IMR-90 (cell line): ENCODE data around the gene PSMD6. TPM values are rescaled to one million over a fixed set of nuclear protein-coding genes. Genes with fewer than 3 reads are reported as not detected.
A peak's percentile ranks its signal among the peaks of the same experiment; 100 is the strongest.

Experiments
- ATAC-seq: fragments of 200-7000 bp; cut with Tn5 transposase; 2 replicates; pipeline ENCODE4 v1.9.1; 2020; ENCODE audit warnings: low read depth, mild to moderate bottlenecking, moderate library complexity
- BruUV-seq: library from RNA; stranded (reverse); fragments of 400-500 nt; replicated peaks from 2 replicates; lab custom pipeline; 2021; lab: Mats Ljungman, UMichigan
- CTCF ChIA-PET: fragments of 300-600 bp; formaldehyde crosslinking; extraction: SDS; loops from one replicate; lab custom pipeline; 2021; ENCODE audit warnings: antibody characterized with exemption; lab: Yijun Ruan, JAX
- POLR2A ChIA-PET: fragments of 300-600 bp; sonication (Branson Sonifier 250); formaldehyde crosslinking; loops from one replicate; lab custom pipeline; 2022; ENCODE audit warnings: antibody characterized with exemption; ENCODE audit not compliant: unreplicated experiment; lab: Charles Lee
- DNase-seq: peaks from one replicate; pipeline ENCODE4 v3.0.0; 2013
- H2AFZ ChIP-seq: replicated peaks from 2 replicates; pipeline ENCODE3; 2013; ENCODE audit warnings: low read length, mild to moderate bottlenecking; ENCODE audit not compliant: poor library complexity
- H2AK5ac ChIP-seq: 2 replicates; pipeline ENCODE4 v1.6.1; 2013; ENCODE audit warnings: low read depth, low read length, inconsistent platforms
- H2AK9ac ChIP-seq: replicated peaks from 2 replicates; pipeline ENCODE3; 2013; ENCODE audit warnings: mild to moderate bottlenecking, low read depth, low read length, moderate library complexity; ENCODE audit not compliant: poor library complexity
- H2BK120ac ChIP-seq: 2 replicates; pipeline ENCODE4 v1.6.1; 2013; ENCODE audit warnings: low read depth, low read length, inconsistent platforms
- H2BK15ac ChIP-seq: 3 replicates; pipeline ENCODE4 v1.6.1; 2013; ENCODE audit warnings: low read depth, low read length, inconsistent platforms
- H2BK20ac ChIP-seq: 2 replicates; pipeline ENCODE4 v1.6.1; 2013; ENCODE audit warnings: low read depth, mild to moderate bottlenecking, inconsistent platforms, low read length, moderate library complexity
- H2BK5ac ChIP-seq: 2 replicates; pipeline ENCODE4 v1.6.1; 2013; ENCODE audit warnings: mild to moderate bottlenecking, low read depth, low read length, inconsistent platforms; ENCODE audit not compliant: poor library complexity, severe bottlenecking
- H3K14ac ChIP-seq: replicated peaks from 2 replicates; pipeline ENCODE4 v1.6.1; 2013; ENCODE audit warnings: low read depth, low read length, inconsistent platforms
- H3K18ac ChIP-seq: 2 replicates; pipeline ENCODE4 v1.6.1; 2013; ENCODE audit warnings: low read depth, low read length, control low read depth
- H3K23ac ChIP-seq: 2 replicates; pipeline ENCODE4 v1.6.1; 2013; ENCODE audit warnings: low read depth, low read length, inconsistent platforms
- H3K27ac ChIP-seq: 2 replicates; pipeline ENCODE4 v1.5.1; 2013; ENCODE audit warnings: mild to moderate bottlenecking, control low read depth, low read length; ENCODE audit not compliant: insufficient read depth
- H3K27me3 ChIP-seq: 2 replicates; pipeline ENCODE4 v1.6.1; 2013; ENCODE audit warnings: low read length; ENCODE audit not compliant: control insufficient read depth, insufficient read depth
- H3K36me3 ChIP-seq: 2 replicates; pipeline ENCODE4 v1.6.1; 2013; ENCODE audit warnings: low read length, mixed read lengths; ENCODE audit not compliant: control insufficient read depth, insufficient read depth
- H3K4ac ChIP-seq: 2 replicates; pipeline ENCODE4 v1.6.1; 2013; ENCODE audit warnings: low read depth, low read length, inconsistent platforms
- H3K4me1 ChIP-seq: 2 replicates; pipeline ENCODE4 v1.6.1; 2013; ENCODE audit warnings: low read length, mixed read lengths; ENCODE audit not compliant: control insufficient read depth, insufficient read depth
- H3K4me2 ChIP-seq: 2 replicates; pipeline ENCODE4 v1.6.1; 2013; ENCODE audit warnings: low read depth, mild to moderate bottlenecking, control low read depth, low read length, moderate library complexity
- H3K4me3 ChIP-seq: 2 replicates; pipeline ENCODE4 v1.5.1; 2013; ENCODE audit warnings: low read depth, mild to moderate bottlenecking, control low read depth, low read length, moderate library complexity; ENCODE audit not compliant: insufficient read depth
- H3K56ac ChIP-seq: 2 replicates; pipeline ENCODE4 v1.6.1; 2013; ENCODE audit warnings: low read length, inconsistent platforms; ENCODE audit not compliant: insufficient read depth; ENCODE audit errors: extremely low read depth
- H3K79me1 ChIP-seq, 2 experiments: 2 replicates each; pipeline ENCODE4 v1.6.1; 2013; ENCODE audit warnings: low read length in 2 of 2, inconsistent platforms in 1 of 2, low read depth in 1 of 2
- H3K9ac ChIP-seq: 2 replicates; pipeline ENCODE4 v1.6.1; 2013; ENCODE audit warnings: low read depth, low read length, control low read depth
- H3K9me1 ChIP-seq: 2 replicates; pipeline ENCODE4 v1.6.1; 2013; ENCODE audit warnings: low read length, inconsistent platforms; ENCODE audit not compliant: insufficient read depth
- H3K9me3 ChIP-seq: 2 replicates; pipeline ENCODE4 v1.6.1; 2013; ENCODE audit warnings: low read length; ENCODE audit not compliant: control insufficient read depth, insufficient read depth
- H4K20me1 ChIP-seq: 2 replicates; pipeline ENCODE4 v1.6.1; 2013; ENCODE audit warnings: low read length, inconsistent platforms; ENCODE audit not compliant: insufficient read depth
- H4K5ac ChIP-seq: 2 replicates; pipeline ENCODE4 v1.6.1; 2013; ENCODE audit warnings: mild to moderate bottlenecking, low read depth, low read length, control low read depth
- H4K8ac ChIP-seq, 2 experiments: 2 replicates each; pipeline ENCODE4 v1.6.1; 2013; ENCODE audit warnings: low read depth in 2 of 2, low read length in 2 of 2, control low read depth in 1 of 2, inconsistent platforms in 1 of 2
- H4K91ac ChIP-seq: 2 replicates; pipeline ENCODE4 v1.6.1; 2013; ENCODE audit warnings: low read depth, low read length, inconsistent platforms; ENCODE audit not compliant: insufficient read depth
- BHLHE40 ChIP-seq: fragments of 150-350 bp; IDR thresholded peaks from 2 replicates; pipeline ENCODE4 v1.6.1; 2016; ENCODE audit warnings: mild to moderate bottlenecking, low read depth, low read length
- CEBPB ChIP-seq: IDR thresholded peaks from 2 replicates; pipeline ENCODE4 v1.6.1; 2012; ENCODE audit warnings: low read depth, low read length, improper control_type of control experiment
- CTCF ChIP-seq: conservative IDR thresholded peaks from 2 replicates; pipeline ENCODE4 v1.5.1; 2012; ENCODE audit warnings: mild to moderate bottlenecking, low read depth, low read length, improper control_type of control experiment
- FOS ChIP-seq: fragments of 150-350 bp; IDR thresholded peaks from 2 replicates; pipeline ENCODE4 v1.6.1; 2016; ENCODE audit warnings: low read depth, low read length
- MAFK ChIP-seq: IDR thresholded peaks from 2 replicates; pipeline ENCODE4 v1.6.1; 2012; ENCODE audit warnings: low read depth, low read length, improper control_type of control experiment
- MAZ ChIP-seq: IDR thresholded peaks from 2 replicates; pipeline ENCODE4 v1.6.1; 2012; ENCODE audit warnings: low read depth, mild to moderate bottlenecking, low read length, improper control_type of control experiment, moderate library complexity, borderline replicate concordance
- MXI1 ChIP-seq: IDR thresholded peaks from 2 replicates; pipeline ENCODE4 v1.6.1; 2012; ENCODE audit warnings: low read depth, mild to moderate bottlenecking, low read length, moderate library complexity, borderline replicate concordance
- NFE2L2 ChIP-seq: fragments of 150-350 bp; IDR thresholded peaks from 2 replicates; pipeline ENCODE4 v1.6.1; 2016; ENCODE audit warnings: low read depth, mild to moderate bottlenecking, low read length
- POLR2A ChIP-seq: IDR thresholded peaks from 2 replicates; pipeline ENCODE4 v1.6.1; 2012; ENCODE audit warnings: mild to moderate bottlenecking, low read depth, low read length
- RAD21 ChIP-seq: IDR thresholded peaks from 2 replicates; pipeline ENCODE4 v1.6.1; 2012; ENCODE audit warnings: low read length, improper control_type of control experiment
- RCOR1 ChIP-seq: IDR thresholded peaks from 2 replicates; pipeline ENCODE4 v1.6.1; 2012; ENCODE audit warnings: mild to moderate bottlenecking, low read length, improper control_type of control experiment; ENCODE audit not compliant: insufficient replicate concordance
- RFX5 ChIP-seq: IDR thresholded peaks from 2 replicates; pipeline ENCODE4 v1.8.0; 2012; ENCODE audit warnings: low read depth, mild to moderate bottlenecking, low read length, moderate library complexity
- SMC3 ChIP-seq: fragments of 150-350 bp; IDR thresholded peaks from 2 replicates; pipeline ENCODE4 v1.6.1; 2016; ENCODE audit warnings: low read depth, mild to moderate bottlenecking, antibody characterized with exemption, low read length, moderate library complexity
- WGBS, 2 experiments: methylation state at CpG; one replicate each; pipeline versions ENCODE4 v1.1.5 to v1.1.7; 2013; ENCODE audit warnings: missing lambda C conversion rate in 2 of 2; ENCODE audit not compliant: insufficient read length in 1 of 2; ENCODE audit errors: extremely low coverage in 2 of 2; 5-methylcytosine and 5-hydroxymethylcytosine counted together
- dilution Hi-C: fragments of 300-500 bp; cut with HindIII; formaldehyde crosslinking; loops from one replicate; pipeline ENCODE4 v1.14.3; 2018; ENCODE audit warnings: low sequenced_read_pairs; ENCODE audit not compliant: unreplicated experiment
- in situ Hi-C: fragments of 300-500 bp; cut with MboI; formaldehyde crosslinking; loops from 3 replicates; pipeline ENCODE4 v1.14.3; 2019; ENCODE audit warnings: low sequenced_read_pairs, inconsistent platforms, mixed read lengths
- intact Hi-C: fragments of 100-400 bp; cut with micrococcal nuclease; formaldehyde crosslinking; loops from 2 replicates; pipeline ENCODE4 v1.10.0; 2022
- polyA plus RNA-seq, 3 experiments: library from polyadenylated mRNA; depleted of rRNA; stranded (reverse); fragments of >200 nt; gene quantifications; 2 replicates each; pipeline ENCODE4 v1.2.3, GENCODE V29; 2012; ENCODE audit warnings: low replicate concordance in 1 of 3
- total RNA-seq: library from RNA; depleted of rRNA; stranded (reverse); fragments of >200 nt; gene quantifications from 2 replicates; pipeline ENCODE4 v1.2.3, GENCODE V29; 2012
- TF ChIP-seq, protein P1 (sequence below): fragments of 150-350 bp; IDR thresholded peaks from 2 replicates; pipeline ENCODE4 v1.6.1; 2016; ENCODE audit warnings: low read depth, mild to moderate bottlenecking, low read length, moderate library complexity, borderline replicate concordance
- TF ChIP-seq, protein P2 (sequence below): fragments of 150-350 bp; IDR thresholded peaks from 2 replicates; pipeline ENCODE4 v1.6.1; 2017; ENCODE audit warnings: mild to moderate bottlenecking, antibody characterized with exemption, low read length, low read depth

Gene PSMD6
- total and polyA plus RNA-seq, 2 of the 4 experiments (the other 2 are of a cell fraction) = 86.6 to 91.8 TPM

DNA sequence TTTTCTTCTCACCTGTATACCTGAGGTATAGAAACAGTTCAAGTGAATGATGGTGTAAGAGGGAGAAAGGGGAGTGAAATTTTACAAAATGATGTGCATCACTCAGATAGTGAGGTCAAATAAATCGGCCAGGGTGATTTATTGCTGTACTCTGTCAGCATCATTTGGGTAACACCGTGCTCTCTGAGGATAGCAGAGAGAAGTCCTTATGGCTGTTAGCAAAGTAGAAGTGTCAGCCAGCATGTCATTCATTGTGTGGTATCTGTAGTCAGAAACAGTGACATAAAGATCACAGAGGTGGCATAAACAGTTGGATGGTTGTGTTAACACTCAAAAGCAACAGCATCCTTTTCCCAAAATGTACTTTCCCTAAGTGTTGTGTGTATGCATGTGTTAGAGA, 53.4 kb downstream of the PSMD6 start:
- peaks cover 22% of the 10 kb centered on the region for H3K9me1 ChIP-seq
- H4K91ac ChIP-seq = no peak overlapping the region
- H3K36me3 ChIP-seq = peaks cover 7% of the 10 kb centered on the region; the same call in 1 of the 2 replicates
- no peak overlapping the region for H2BK20ac ChIP-seq
- H2BK5ac ChIP-seq = no peak overlapping the region
- H3K79me1 ChIP-seq = peaks cover 41 to 81% of the 10 kb centered on the region in 2 experiments
- dilution Hi-C loops = no loop called here
- H3K27me3 ChIP-seq = no peaks in the 10 kb centered on the region
- H3K18ac ChIP-seq = peak overlapping the region; percentile 40; the same call in 1 of the 2 replicates
- in situ Hi-C loops = no loop called here
- TF ChIP-seq CEBPB (no peak), MAZ (no peak), NFE2L2 (no peak), SMC3 (no peak), RFX5 (no peak), RAD21 (no peak), MXI1 (no peak), MAFK (no peak), BHLHE40 (no peak), POLR2A (no peak), CTCF (no peak), FOS (no peak), RCOR1 (no peak)
- TF ChIP-seq, protein P1, sequence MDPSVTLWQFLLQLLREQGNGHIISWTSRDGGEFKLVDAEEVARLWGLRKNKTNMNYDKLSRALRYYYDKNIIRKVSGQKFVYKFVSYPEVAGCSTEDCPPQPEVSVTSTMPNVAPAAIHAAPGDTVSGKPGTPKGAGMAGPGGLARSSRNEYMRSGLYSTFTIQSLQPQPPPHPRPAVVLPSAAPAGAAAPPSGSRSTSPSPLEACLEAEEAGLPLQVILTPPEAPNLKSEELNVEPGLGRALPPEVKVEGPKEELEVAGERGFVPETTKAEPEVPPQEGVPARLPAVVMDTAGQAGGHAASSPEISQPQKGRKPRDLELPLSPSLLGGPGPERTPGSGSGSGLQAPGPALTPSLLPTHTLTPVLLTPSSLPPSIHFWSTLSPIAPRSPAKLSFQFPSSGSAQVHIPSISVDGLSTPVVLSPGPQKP = no peak
- TF ChIP-seq, protein P2, sequence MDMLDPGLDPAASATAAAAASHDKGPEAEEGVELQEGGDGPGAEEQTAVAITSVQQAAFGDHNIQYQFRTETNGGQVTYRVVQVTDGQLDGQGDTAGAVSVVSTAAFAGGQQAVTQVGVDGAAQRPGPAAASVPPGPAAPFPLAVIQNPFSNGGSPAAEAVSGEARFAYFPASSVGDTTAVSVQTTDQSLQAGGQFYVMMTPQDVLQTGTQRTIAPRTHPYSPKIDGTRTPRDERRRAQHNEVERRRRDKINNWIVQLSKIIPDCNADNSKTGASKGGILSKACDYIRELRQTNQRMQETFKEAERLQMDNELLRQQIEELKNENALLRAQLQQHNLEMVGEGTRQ = no peak
- no peak overlapping the region for H2AFZ ChIP-seq
- no peaks in the 10 kb centered on the region for H3K9me3 ChIP-seq
- no peak overlapping the region for H3K27ac ChIP-seq
- no peak overlapping the region for H3K56ac ChIP-seq
- WGBS, 2 experiments = no CpG with 5 or more reads among the region's 2 CpGs
- ChIA-PET CTCF (no interaction called here), POLR2A (interaction anchor here (0.6 kb wide), 1 partner anchor 9 kb away, joined by 4 read pairs; no protein-coding TSS in a partner anchor)
- H2AK9ac ChIP-seq = no peak overlapping the region
- no peak for DNase-seq
- peaks cover 35% of the 10 kb centered on the region for H4K20me1 ChIP-seq
- no peak overlapping the region; the same call in 2 of the 3 replicates for H2BK15ac ChIP-seq
- H3K4me1 ChIP-seq = peaks cover 29% of the 10 kb centered on the region
- H3K4ac ChIP-seq = peak overlapping the region; percentile 6; the same call in 1 of the 2 replicates
- no TSS peak for BruUV-seq
- H2BK120ac ChIP-seq = 0 out of 2 replicates have a peak overlapping the region, but pooled peaks have one; percentile 24
- peak overlapping the region; percentile 74 for H3K14ac ChIP-seq
- H3K9ac ChIP-seq = no peak overlapping the region
- H3K4me2 ChIP-seq = no peak overlapping the region
- H3K4me3 ChIP-seq = no peak overlapping the region
- H4K8ac ChIP-seq = peak overlapping the region in 1 of 2 experiments; percentile 11; a peak in 1 of 4 replicates
- no peak overlapping the region for H2AK5ac ChIP-seq
- H3K23ac ChIP-seq = peak overlapping the region; percentile 67; the same call in 1 of the 2 replicates
- intact Hi-C loops = no loop called here
- no peak for ATAC-seq
- no peak overlapping the region for H4K5ac ChIP-seq
